Erythroblast (primary cell): Measurements from ENCODE around the gene FNTB.

ENCODE experiments used
- GATA1 ChIP-seq: IDR thresholded peaks from 2 replicates; pipeline ENCODE4 v1.6.1; 2011; ENCODE audit warnings: low read depth, mild to moderate bottlenecking, control low read depth, low read length, moderate library complexity
- POLR2A ChIP-seq: IDR thresholded peaks from 2 replicates; pipeline ENCODE4 v1.6.1; 2011; ENCODE audit warnings: mild to moderate bottlenecking, low read length

GRCh38 chr14:64943556-64943955, 43.1 kb upstream of the FNTB start:
- TF ChIP-seq POLR2A (no peak), GATA1 (no peak)
